Tibial nerve (tissue), 4 donors: ENCODE data around the gene CFAP46. TPM values are rescaled to one million over a fixed set of nuclear protein-coding genes. Genes with fewer than 3 reads are reported as not detected.
"Not testable (repeated sequence)": the region's sequence is repeated elsewhere in the genome, so short reads cannot be mapped to it uniquely, and the experiment has no call there.

ENCODE experiments used
- DNase-seq, 2 donors: peaks; one replicate each; pipeline ENCODE4 v3.0.0-alpha.2; 2019; ENCODE audit warnings: low spot score in 2 of 2
- H3K27ac ChIP-seq, 4 donors: fragments of 200-600 bp; sonication (generic) in 3 of 4; one replicate each; pipeline ENCODE4 v1.5.1; 2017 to 2019; ENCODE audit warnings: mild to moderate bottlenecking in 1 of 4
- H3K27me3 ChIP-seq, 2 donors: fragments of 200-600 bp; sonication (generic) in 1 of 2; one replicate each; pipeline versions ENCODE4 v1.5.1 to v1.6.0; 2017 to 2019
- H3K36me3 ChIP-seq, 3 donors: fragments of 200-600 bp; sonication (generic); one replicate each; pipeline ENCODE4 v1.5.1; 2018 to 2019
- H3K4me1 ChIP-seq, 4 donors: fragments of 200-600 bp; sonication (generic) in 3 of 4; one replicate each; pipeline ENCODE4 v1.5.1; 2017 to 2019
- H3K4me3 ChIP-seq, 4 donors: fragments of 200-600 bp; sonication (generic) in 3 of 4; one replicate each; pipeline ENCODE4 v1.5.1; 2017 to 2019; ENCODE audit warnings: mild to moderate bottlenecking in 1 of 4, moderate library complexity in 1 of 4
- H3K9me3 ChIP-seq, 4 donors: fragments of 200-600 bp; sonication (generic) in 3 of 4; one replicate each; pipeline ENCODE4 v1.5.1; 2017 to 2019
- CTCF ChIP-seq, 5 experiments: fragments of 200-600 bp in 3 of 5; fragments of 450-650 bp in 2 of 5; sonication (generic) in 3 of 5; IDR thresholded peaks; one replicate each; pipeline ENCODE4 v1.5.1; 2016 to 2019; ENCODE audit warnings: antibody characterized with exemption in 5 of 5, mild to moderate bottlenecking in 3 of 5, moderate library complexity in 2 of 5
- EP300 ChIP-seq, 2 donors: sonication (generic); formaldehyde crosslinking; IDR thresholded peaks; one replicate each; pipeline ENCODE4 v1.6.1; 2017; ENCODE audit warnings: antibody characterized with exemption in 2 of 2, mild to moderate bottlenecking in 1 of 2
- POLR2A ChIP-seq, 2 donors: fragments of 450-650 bp; IDR thresholded peaks; one replicate each; pipeline ENCODE4 v1.6.1; 2017; ENCODE audit warnings: antibody characterized with exemption in 2 of 2, mild to moderate bottlenecking in 2 of 2, moderate library complexity in 2 of 2
- WGBS, 2 donors: methylation state at CpG; one replicate each; pipeline ENCODE4 v1.1.5; 2018; 5-methylcytosine and 5-hydroxymethylcytosine counted together
- total RNA-seq, 4 donors: library from RNA; depleted of rRNA; stranded (reverse); fragments of >200 nt; gene quantifications; one replicate each; pipeline ENCODE4 v1.1.0, GENCODE V29; 2016

Gene CFAP46
- total RNA-seq, 4 donors from 2014 or later, result 0.90 to 1.4 TPM; not detected in 2

GRCh38 chr10:132925071-132925561, 17.3 kb downstream of the CFAP46 start:
- Histone ChIP-seq H3K27ac (no peak overlapping the region), H3K36me3 (no peaks in the 10 kb centered on the region), H3K4me3 (no peak overlapping the region), H3K27me3 (no peaks in the 10 kb centered on the region), H3K9me3 (no peaks in the 10 kb centered on the region), H3K4me1 (no peaks in the 10 kb centered on the region)
- DNase-seq, result no peak
- WGBS, 2 donors, result 83 to 91% methylated on average over 20 to 24 of the region's 24 CpGs
- no peak for TF ChIP-seq CTCF (IDR thresholded peaks at IDR 0.05)
- no peak for TF ChIP-seq EP300 (IDR thresholded peaks at IDR 0.05)
- TF ChIP-seq POLR2A (IDR thresholded peaks at IDR 0.05), result no peak

DNA sequence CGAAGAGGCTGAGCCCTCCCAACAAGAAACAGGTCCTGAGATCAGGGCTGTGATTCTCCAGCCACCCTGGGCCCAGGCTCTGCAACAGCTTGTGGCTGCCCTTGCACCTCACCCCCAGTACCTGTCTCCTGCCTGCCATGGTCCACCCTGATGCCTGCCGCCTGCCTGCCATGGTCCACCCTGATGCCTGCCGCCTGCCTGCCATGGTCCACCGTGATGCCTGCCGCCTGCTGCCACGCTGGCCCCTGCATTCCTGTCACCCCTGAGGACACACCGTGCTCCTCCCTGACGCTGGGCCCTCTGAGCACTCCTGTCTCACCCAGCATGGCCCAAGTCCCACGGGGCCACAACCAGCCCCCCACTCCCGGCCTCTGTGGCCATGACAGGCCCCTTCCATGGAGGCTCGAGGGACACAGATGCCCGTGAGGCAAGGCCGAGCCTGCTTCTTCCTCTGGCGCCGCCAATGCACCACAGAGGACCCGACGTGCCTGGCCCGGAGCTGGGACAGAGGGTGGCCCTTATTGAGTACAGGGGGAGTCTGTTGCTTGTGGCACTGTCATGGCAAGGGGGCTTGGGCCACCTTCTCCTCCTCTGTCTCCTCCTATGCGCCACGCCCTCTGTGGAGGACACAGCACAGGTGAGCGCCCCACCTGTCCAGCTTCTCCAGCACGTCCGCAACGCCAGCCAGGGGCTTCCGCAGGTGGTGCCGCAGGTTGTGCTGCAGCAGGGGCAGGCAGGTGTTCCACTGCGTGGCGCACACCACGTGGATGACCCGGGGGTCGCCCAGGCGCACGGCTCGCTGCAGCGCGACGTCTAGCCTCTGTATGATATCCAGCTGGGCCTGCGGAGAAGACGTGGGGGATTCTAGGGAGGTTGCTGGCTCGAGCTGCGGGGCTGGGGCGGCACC, 18.1 kb downstream of the CFAP46 start:
- Histone ChIP-seq H3K4me1 (no peaks in the 10 kb centered on the region), H3K9me3 (no peaks in the 10 kb centered on the region)
- WGBS, 2 donors, result 90 to 92% methylated on average over 38 to 39 of the region's 42 CpGs

DNA sequence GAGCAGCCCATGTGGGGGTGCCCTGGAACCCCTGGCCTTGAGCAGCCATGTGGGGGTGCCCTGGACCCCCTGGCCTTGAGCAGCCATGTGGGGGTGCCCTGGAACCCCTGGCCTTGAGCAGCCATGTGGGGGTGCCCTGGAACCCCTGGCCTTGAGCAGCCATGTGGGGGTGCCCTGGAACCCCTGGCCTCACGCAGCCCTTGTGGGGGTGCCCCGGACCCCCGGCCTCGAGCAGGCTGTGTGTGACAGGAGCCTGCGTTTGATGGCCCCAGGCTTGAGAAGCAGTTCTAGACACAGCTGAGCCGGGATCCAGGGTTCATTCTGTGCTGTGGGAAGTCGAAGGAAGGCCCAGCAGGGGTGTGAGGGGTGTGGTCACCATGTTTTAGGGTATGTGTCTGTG, 19.0 kb downstream of the CFAP46 start:
- H3K36me3 ChIP-seq, H3K4me3 ChIP-seq, DNase-seq, H3K27me3 ChIP-seq, H3K4me1 ChIP-seq, H3K9me3 ChIP-seq, H3K27ac ChIP-seq: not testable (repeated sequence)
- 37 to 78% methylated on average over 2 to 7 of the region's 7 CpGs for WGBS, 2 donors

More for the DNA sequence above, 18.1 kb downstream of the CFAP46 start:
- Histone ChIP-seq H3K27ac (no peak overlapping the region), H3K36me3 (no peaks in the 10 kb centered on the region), H3K4me3 (no peak overlapping the region), H3K27me3 (no peaks in the 10 kb centered on the region)
- DNase-seq, result no peak
- TF ChIP-seq CTCF (IDR thresholded peaks at IDR 0.05), result no peak
- no peak for TF ChIP-seq POLR2A (IDR thresholded peaks at IDR 0.05)
- no peak for TF ChIP-seq EP300 (IDR thresholded peaks at IDR 0.05)

GRCh38 chr10:132922872-132923271, 19.5 kb downstream of the CFAP46 start:
- TF ChIP-seq POLR2A (IDR thresholded peaks at IDR 0.05), result no peak
- TF ChIP-seq CTCF (IDR thresholded peaks at IDR 0.05), result no peak
- TF ChIP-seq EP300 (IDR thresholded peaks at IDR 0.05), result no peak
- no peak overlapping the region for H3K4me3 ChIP-seq
- H3K9me3 ChIP-seq, result no peaks in the 10 kb centered on the region
- H3K36me3 ChIP-seq, result no peaks in the 10 kb centered on the region
- no peak for DNase-seq
- WGBS, 2 donors, result 75 to 76% methylated on average over 8 to 12 of the region's 17 CpGs
- H3K27me3 ChIP-seq, result no peaks in the 10 kb centered on the region
- no peaks in the 10 kb centered on the region for H3K4me1 ChIP-seq
- H3K27ac ChIP-seq, result no peak overlapping the region

DNA sequence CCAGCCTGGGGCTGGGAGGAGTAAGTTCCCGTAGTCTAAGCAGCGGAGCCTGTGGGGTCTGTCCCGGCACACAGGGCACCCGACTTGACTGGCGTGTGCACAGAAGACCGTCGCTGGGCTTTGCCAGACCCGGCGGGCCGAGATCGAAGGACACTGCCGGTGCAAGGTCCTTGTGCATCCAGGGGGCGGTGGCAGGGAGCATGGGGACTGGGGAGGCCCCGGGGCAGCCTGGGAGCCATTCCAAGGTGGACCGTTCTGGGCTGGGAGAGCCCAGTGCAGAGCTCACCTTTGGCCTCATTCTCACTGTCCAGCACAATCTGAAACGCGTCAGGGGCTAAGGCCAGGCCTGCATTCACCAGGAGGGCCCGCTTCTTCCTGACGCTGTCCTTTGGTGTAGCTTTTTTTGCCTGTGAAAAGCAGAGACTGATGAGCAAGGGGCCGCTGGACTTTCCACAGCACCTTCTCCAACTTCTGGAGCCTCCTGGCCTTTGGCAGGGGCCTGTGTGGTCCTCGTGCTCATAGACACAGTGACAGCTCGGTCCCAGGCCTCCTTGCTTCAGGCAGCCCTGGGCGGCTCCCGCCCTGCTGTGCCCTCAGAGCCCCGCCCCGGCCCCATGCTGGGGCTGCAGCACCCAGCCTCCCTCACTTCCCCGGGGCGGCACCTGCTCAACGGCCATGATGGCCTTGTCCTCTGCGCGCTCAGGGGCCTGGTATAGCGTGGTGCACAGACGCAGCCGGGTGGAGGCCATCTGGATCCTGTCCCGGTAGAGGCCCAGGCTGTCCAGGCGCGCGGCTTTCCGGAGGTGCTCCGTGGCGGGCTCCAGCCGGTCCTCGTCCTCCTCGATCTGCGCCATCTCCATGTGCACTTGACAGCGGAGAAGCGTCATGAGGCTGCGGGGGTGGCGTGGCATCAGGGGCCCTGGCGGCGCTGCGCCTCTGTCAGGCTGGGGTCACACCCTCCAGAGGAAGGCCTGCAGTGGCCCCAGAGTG, 20.3 kb downstream of the CFAP46 start:
- DNase-seq, result no peak
- 87 to 88% methylated on average over 35 to 46 of the region's 52 CpGs for WGBS, 2 donors

More for the DNA sequence above, 20.3 kb downstream of the CFAP46 start:
- H3K27ac ChIP-seq, result no peak overlapping the region
- H3K4me3 ChIP-seq, result no peak overlapping the region
- H3K27me3 ChIP-seq, result no peaks in the 10 kb centered on the region
- H3K36me3 ChIP-seq, result no peaks in the 10 kb centered on the region
- no peaks in the 10 kb centered on the region for H3K4me1 ChIP-seq
- no peaks in the 10 kb centered on the region for H3K9me3 ChIP-seq
- TF ChIP-seq CTCF (IDR thresholded peaks at IDR 0.05) (no peak), EP300 (IDR thresholded peaks at IDR 0.05) (no peak), POLR2A (IDR thresholded peaks at IDR 0.05) (no peak)
